Measurements from ENCODE around the gene MADCAM1.

The MADCAM1 gene

GRCh38 chr19:497869-498510 is 1.7 kb downstream of the MADCAM1 start:
- TF ChIP-seq CTCF (conservative IDR thresholded peaks at IDR 0.05), result no peak
- H3K27ac ChIP-seq, result no peak overlapping the region

- TF ChIP-seq CTCF (conservative IDR thresholded peaks at IDR 0.05) (no peak), ZFX (IDR thresholded peaks at IDR 0.05) (no peak)
- no peak overlapping the region for H3K27ac ChIP-seq
These were observed 2.2 kb downstream of the MADCAM1 start for GRCh38 chr19:498511-498891.

GRCh38 chr19:498977-499623 is 2.8 kb downstream of the MADCAM1 start:
- no peak overlapping the region for H3K27ac ChIP-seq
- TF ChIP-seq CTCF (conservative IDR thresholded peaks at IDR 0.05) (no peak), ZFX (IDR thresholded peaks at IDR 0.05) (no peak)

- no peak for TF ChIP-seq CTCF (conservative IDR thresholded peaks at IDR 0.05)
- TF ChIP-seq ZFX (IDR thresholded peaks at IDR 0.05), result no peak
These were observed 5.4 kb downstream of the MADCAM1 start for GRCh38 chr19:501646-502045.

GRCh38 chr19:504616-505015 is 8.3 kb downstream of the MADCAM1 start:
- TF ChIP-seq ZFX (IDR thresholded peaks at IDR 0.05) (no peak), CTCF (conservative IDR thresholded peaks at IDR 0.05) (no peak)
- H3K27ac ChIP-seq, result no peak overlapping the region

More at GRCh38 chr19:501646-502045, 5.4 kb downstream of the MADCAM1 start:
- no peak overlapping the region for H3K27ac ChIP-seq

GRCh38 chr19:506404-507285 is 10.4 kb downstream of the MADCAM1 start:
- peak; percentile 98 for TF ChIP-seq CTCF (conservative IDR thresholded peaks at IDR 0.05)
- no peak; the same call in 1 of the 2 replicates for TF ChIP-seq ZFX (IDR thresholded peaks at IDR 0.05)
- peak overlapping the region; percentile 93 for H3K27ac ChIP-seq

All from C4-2B (cell line).